CD14-positive monocyte (primary cell): ENCODE measurements around the gene VSX2. TPM values are rescaled to one million over a fixed set of nuclear protein-coding genes. Genes with fewer than 3 reads are reported as not detected.
A peak's percentile ranks its signal among the peaks of the same experiment; 100 is the strongest.

Experiments
- DNase-seq, 3 donors: peaks; one replicate each; pipeline ENCODE4 v3.0.0-alpha.2; 2011 to 2022
- H2AFZ ChIP-seq: 2 replicates; pipeline ENCODE4 v1.6.0; 2012; ENCODE audit warnings: mild to moderate bottlenecking, low read depth, low read length, inconsistent platforms; ENCODE audit not compliant: insufficient read depth, poor library complexity, severe bottlenecking
- H3K27ac ChIP-seq, 2 donors: 1 replicate in 1 of 2; 2 replicates in 1 of 2; pipeline ENCODE4 v1.5.1; 2012 to 2013; ENCODE audit warnings: low read length in 2 of 2, control low read depth in 1 of 2, inconsistent platforms in 1 of 2, low read depth in 1 of 2, mild to moderate bottlenecking in 1 of 2
- H3K27me3 ChIP-seq, 2 donors: one replicate each; pipeline versions ENCODE4 v1.6.0 to v1.6.1; 2011 to 2013; ENCODE audit warnings: low read length in 2 of 2; ENCODE audit not compliant: control insufficient read depth in 2 of 2, insufficient read depth in 2 of 2
- H3K36me3 ChIP-seq, 2 donors: replicated peaks in 1 of 2; 1 replicate in 1 of 2; 2 replicates in 1 of 2; pipeline versions ENCODE4 v1.5.1 to v1.6.1; 2012 to 2013; ENCODE audit warnings: low read length in 2 of 2, control low read depth in 1 of 2, inconsistent platforms in 1 of 2, mild to moderate bottlenecking in 1 of 2; ENCODE audit not compliant: insufficient read depth in 2 of 2, control insufficient read depth in 1 of 2
- H3K4me1 ChIP-seq, 2 donors: 1 replicate in 1 of 2; 2 replicates in 1 of 2; pipeline versions ENCODE4 v1.5.1 to v1.6.1; 2012 to 2013; ENCODE audit warnings: low read length in 2 of 2, control low read depth in 1 of 2, inconsistent platforms in 1 of 2, mild to moderate bottlenecking in 1 of 2, moderate library complexity in 1 of 2; ENCODE audit not compliant: insufficient read depth in 2 of 2, control insufficient read depth in 1 of 2
- H3K4me2 ChIP-seq: replicated peaks from 2 replicates; pipeline ENCODE3; 2012; ENCODE audit warnings: low read length, moderate library complexity, mild to moderate bottlenecking; ENCODE audit not compliant: poor library complexity, severe bottlenecking; ENCODE audit errors: extremely low read depth
- H3K4me3 ChIP-seq, 3 experiments: fragments of 200-600 bp in 1 of 3; sonication (generic) in 1 of 3; replicated peaks in 1 of 3; 1 replicate in 2 of 3; 2 replicates in 1 of 3; pipeline ENCODE4 v1.5.1; 2011 to 2013; ENCODE audit warnings: low read length in 3 of 3, mild to moderate bottlenecking in 3 of 3, control low read depth in 2 of 3, low read depth in 2 of 3, inconsistent platforms in 1 of 3, moderate library complexity in 1 of 3
- H3K79me2 ChIP-seq: 2 replicates; pipeline ENCODE4 v1.6.0; 2012; ENCODE audit warnings: mild to moderate bottlenecking, control low read depth, inconsistent platforms, low read length, moderate library complexity; ENCODE audit not compliant: insufficient read depth
- H3K9ac ChIP-seq: 2 replicates; pipeline ENCODE4 v1.6.0; 2017; ENCODE audit warnings: low read length, mild to moderate bottlenecking; ENCODE audit not compliant: insufficient read depth, poor library complexity, severe bottlenecking
- H3K9me3 ChIP-seq, 2 donors: replicated peaks in 1 of 2; 1 replicate in 1 of 2; 2 replicates in 1 of 2; pipeline versions ENCODE4 v1.5.1 to v1.6.1; 2012 to 2013; ENCODE audit warnings: low read length in 2 of 2, control low read depth in 1 of 2; ENCODE audit not compliant: control insufficient read depth in 1 of 2, insufficient read depth in 1 of 2
- H4K20me1 ChIP-seq: 2 replicates; pipeline ENCODE4 v1.6.0; 2012; ENCODE audit warnings: mild to moderate bottlenecking, low read length, control low read depth, moderate library complexity; ENCODE audit not compliant: insufficient read depth
- H3K27ac Mint-ChIP-seq, 7 donors: one replicate each; pipeline ENCODE4 v1.8.0; 2020; ENCODE audit warnings: mild to moderate bottlenecking in 7 of 7, mixed read lengths in 7 of 7, moderate library complexity in 6 of 7, inconsistent platforms in 2 of 7
- H3K27me3 Mint-ChIP-seq, 3 donors: one replicate each; pipeline ENCODE4 v1.8.0; 2021 to 2022; ENCODE audit warnings: low read depth in 3 of 3, mild to moderate bottlenecking in 3 of 3, mixed read lengths in 3 of 3, moderate library complexity in 3 of 3, inconsistent platforms in 1 of 3
- H3K36me3 Mint-ChIP-seq, 2 donors: one replicate each; pipeline ENCODE4 v1.8.0; 2020; ENCODE audit warnings: mixed read lengths in 2 of 2, inconsistent platforms in 1 of 2, mild to moderate bottlenecking in 1 of 2
- H3K4me1 Mint-ChIP-seq: one replicate; pipeline ENCODE4 v1.8.0; 2020; ENCODE audit warnings: mild to moderate bottlenecking, mixed read lengths
- H3K4me3 Mint-ChIP-seq, 2 donors: one replicate each; pipeline ENCODE4 v1.8.0; 2020; ENCODE audit warnings: mild to moderate bottlenecking in 2 of 2, mixed read lengths in 2 of 2, moderate library complexity in 1 of 2
- H3K9me3 Mint-ChIP-seq, 7 donors: one replicate each; pipeline ENCODE4 v1.8.0; 2020 to 2022; ENCODE audit warnings: mixed read lengths in 7 of 7, mild to moderate bottlenecking in 6 of 7, moderate library complexity in 6 of 7, inconsistent platforms in 2 of 7
- CTCF ChIP-seq: fragments of 200-600 bp; IDR thresholded peaks from one replicate; pipeline ENCODE4 v1.8.0; 2022; ENCODE audit warnings: antibody characterized with exemption, mild to moderate bottlenecking
- WGBS: methylation state at CpG from one replicate; pipeline ENCODE4 v1.1.5; 2013; ENCODE audit warnings: missing lambda C conversion rate; ENCODE audit not compliant: insufficient coverage; 5-methylcytosine and 5-hydroxymethylcytosine counted together
- intact Hi-C, 2 donors: fragments of 100-400 bp; cut with micrococcal nuclease; formaldehyde crosslinking; loops; one replicate each; pipeline versions ENCODE4 v1.15.0 to v1.15.1; 2023
- polyA plus RNA-seq, 3 donors: library from polyadenylated mRNA; depleted of rRNA in 1 of 3; unstranded in 2 of 3; stranded (reverse) in 1 of 3; fragments of 300-500 nt in 2 of 3; fragments of >200 nt in 1 of 3; fragmentation: Illumina TruSeq in 2 of 3; gene quantifications; 1 replicate in 2 of 3; 2 replicates in 1 of 3; pipeline ENCODE4 v1.2.3, GENCODE V29; 2012 to 2021

The VSX2 gene
- polyA plus RNA-seq, 3 donors: not detected

- no peak overlapping the region for H3K4me3 Mint-ChIP-seq
- Histone ChIP-seq H4K20me1 (no peaks in the 10 kb centered on the region), H3K4me3 (no peak overlapping the region), H3K4me2 (no peak overlapping the region), H3K9me3 (no peaks in the 10 kb centered on the region), H3K79me2 (no peaks in the 10 kb centered on the region), H3K9ac (no peak overlapping the region), H3K27me3 (no peaks in the 10 kb centered on the region), H3K36me3 (peaks cover 56 to 84% of the 10 kb centered on the region in 2 donors), H3K27ac (no peak overlapping the region), H2AFZ (no peak overlapping the region), H3K4me1 (no peaks in the 10 kb centered on the region)
- peak overlapping the region in 2 of 7 donors; percentile 70 to 86 for H3K27ac Mint-ChIP-seq
- H3K36me3 Mint-ChIP-seq: peaks cover 74 to 89% of the 10 kb centered on the region in 2 donors
- no peaks in the 10 kb centered on the region for H3K9me3 Mint-ChIP-seq
- TF ChIP-seq CTCF: no peak
- no peak for DNase-seq
- WGBS: 94% methylated on average over 4 of the region's 7 CpGs
- no peaks in the 10 kb centered on the region for H3K4me1 Mint-ChIP-seq
- intact Hi-C loops: no loop called here
- H3K27me3 Mint-ChIP-seq: no peaks in the 10 kb centered on the region
These were observed 47.5 kb downstream of the VSX2 start for GRCh38 chr14:74286736-74287135.

GRCh38 chr14:74289801-74290200, 50.6 kb downstream of the VSX2 start:
- no peak overlapping the region for H3K27ac Mint-ChIP-seq
- Histone ChIP-seq H3K4me1 (no peaks in the 10 kb centered on the region), H3K4me3 (no peak overlapping the region), H3K79me2 (no peaks in the 10 kb centered on the region), H3K36me3 (peaks cover 74 to 96% of the 10 kb centered on the region in 2 donors), H2AFZ (no peak overlapping the region), H3K27ac (no peak overlapping the region), H3K9me3 (no peaks in the 10 kb centered on the region), H3K4me2 (no peak overlapping the region), H4K20me1 (no peaks in the 10 kb centered on the region), H3K9ac (no peak overlapping the region), H3K27me3 (no peaks in the 10 kb centered on the region)
- no peaks in the 10 kb centered on the region for H3K4me1 Mint-ChIP-seq
- intact Hi-C loops: no loop called here
- H3K27me3 Mint-ChIP-seq: peaks cover 0 to 1% (median 0%) of the 10 kb centered on the region in 3 donors
- WGBS: 90% methylated on average over 1 of the region's 5 CpGs
- no peaks in the 10 kb centered on the region for H3K9me3 Mint-ChIP-seq
- no peak for DNase-seq
- no peak for TF ChIP-seq CTCF
- peaks cover 72 to 89% of the 10 kb centered on the region in 2 donors for H3K36me3 Mint-ChIP-seq
- no peak overlapping the region for H3K4me3 Mint-ChIP-seq
